ENCODE measurements around the gene ARHGEF7.

ARHGEF7 gene

DNA sequence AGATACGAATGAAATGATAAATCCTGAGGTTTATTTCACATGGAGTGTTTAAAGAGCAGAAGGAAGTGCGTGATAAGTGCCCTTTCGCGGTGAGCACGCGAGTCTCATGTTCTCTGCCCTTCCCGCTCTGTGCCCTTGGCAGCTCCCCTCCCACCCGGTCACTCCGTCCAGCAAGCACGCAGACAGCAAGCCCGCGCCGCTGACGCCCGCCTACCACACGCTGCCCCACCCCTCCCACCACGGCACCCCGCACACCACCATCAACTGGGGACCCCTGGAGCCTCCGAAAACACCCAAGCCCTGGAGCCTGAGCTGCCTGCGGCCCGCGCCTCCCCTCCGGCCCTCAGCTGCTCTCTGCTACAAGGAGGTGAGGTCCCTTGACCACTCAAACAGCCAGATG, 167.9 kb downstream of the ARHGEF7 start:
- peaks cover 71% of the 10 kb centered on the region for H3K36me3 ChIP-seq (replicated peaks; ENCODE audit: low read depth, low read length)
- no peaks in the 10 kb centered on the region for H3K27me3 ChIP-seq (ENCODE audit: low read depth, low read length)
- no peak overlapping the region for H3K9ac ChIP-seq (ENCODE audit: low read length)
- no peaks in the 10 kb centered on the region for H3K79me2 ChIP-seq (ENCODE audit: low read length)
- H3K27ac ChIP-seq (ENCODE audit: low read length), result no peak overlapping the region
- no peak for TF ChIP-seq CTCF (IDR thresholded peaks at IDR 0.05; ENCODE audit: low read depth, low read length)
- TF ChIP-seq EZH2phosphoT487 (IDR thresholded peaks at IDR 0.05; ENCODE audit: low read depth), result no peak
- no peaks in the 10 kb centered on the region for H3K4me1 ChIP-seq (ENCODE audit: low read length)
- H3K9me3 ChIP-seq (ENCODE audit: insufficient read depth, low read length), result no peaks in the 10 kb centered on the region
- H3K4me3 ChIP-seq (ENCODE audit: low read length), result no peak overlapping the region
- no peaks in the 10 kb centered on the region for H4K20me1 ChIP-seq (ENCODE audit: insufficient read depth, low read length)
- no peak overlapping the region for H3K4me2 ChIP-seq (ENCODE audit: low read length)
- H2AFZ ChIP-seq (ENCODE audit: low read depth, low read length), result no peak overlapping the region

DNA sequence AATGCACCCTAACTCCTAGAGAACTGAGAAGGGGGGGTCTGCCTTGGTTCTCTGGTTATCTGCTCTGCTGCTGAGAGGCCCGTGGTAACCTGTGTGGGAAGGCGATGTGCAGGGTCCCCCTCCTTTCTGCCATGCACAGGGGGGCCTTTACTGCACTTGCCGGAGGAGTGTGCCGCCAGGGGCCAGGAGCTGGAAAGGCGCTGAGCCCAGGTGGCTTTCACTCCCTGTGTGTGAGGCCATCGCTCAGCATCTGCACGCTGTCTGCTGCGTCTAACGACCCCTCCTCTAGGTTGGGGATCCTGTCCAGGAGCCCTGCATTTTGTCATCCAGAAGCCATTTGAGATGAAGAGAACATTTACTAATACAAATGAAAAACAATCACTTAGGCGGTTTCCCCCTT, 168.3 kb downstream of the ARHGEF7 start:
- Histone ChIP-seq H3K9me3 (ENCODE audit: insufficient read depth, low read length) (no peaks in the 10 kb centered on the region), H3K9ac (ENCODE audit: low read length) (no peak overlapping the region), H3K79me2 (ENCODE audit: low read length) (no peaks in the 10 kb centered on the region), H3K27ac (ENCODE audit: low read length) (no peak overlapping the region), H3K27me3 (ENCODE audit: low read depth, low read length) (no peaks in the 10 kb centered on the region), H3K4me3 (ENCODE audit: low read length) (no peak overlapping the region), H3K4me1 (ENCODE audit: low read length) (no peaks in the 10 kb centered on the region), H4K20me1 (ENCODE audit: insufficient read depth, low read length) (no peaks in the 10 kb centered on the region), H3K36me3 (replicated peaks; ENCODE audit: low read depth, low read length) (peaks cover 71% of the 10 kb centered on the region), H2AFZ (ENCODE audit: low read depth, low read length) (no peak overlapping the region), H3K4me2 (ENCODE audit: low read length) (no peak overlapping the region)
- TF ChIP-seq CTCF (IDR thresholded peaks at IDR 0.05; ENCODE audit: low read depth, low read length) (no peak), EZH2phosphoT487 (IDR thresholded peaks at IDR 0.05; ENCODE audit: low read depth) (no peak)

GRCh38 chr13:111283991-111284390, 168.9 kb downstream of the ARHGEF7 start:
- H3K36me3 ChIP-seq (replicated peaks; ENCODE audit: low read depth, low read length), result peaks cover 68% of the 10 kb centered on the region
- H4K20me1 ChIP-seq (ENCODE audit: insufficient read depth, low read length), result no peaks in the 10 kb centered on the region
- no peaks in the 10 kb centered on the region for H3K27me3 ChIP-seq (ENCODE audit: low read depth, low read length)
- no peaks in the 10 kb centered on the region for H3K79me2 ChIP-seq (ENCODE audit: low read length)
- H3K4me2 ChIP-seq (ENCODE audit: low read length), result no peak overlapping the region
- no peak overlapping the region for H2AFZ ChIP-seq (ENCODE audit: low read depth, low read length)
- H3K9me3 ChIP-seq (ENCODE audit: insufficient read depth, low read length), result no peaks in the 10 kb centered on the region
- TF ChIP-seq CTCF (IDR thresholded peaks at IDR 0.05; ENCODE audit: low read depth, low read length) (no peak), EZH2phosphoT487 (IDR thresholded peaks at IDR 0.05; ENCODE audit: low read depth) (no peak)
- H3K4me3 ChIP-seq (ENCODE audit: low read length), result no peak overlapping the region
- no peak overlapping the region for H3K9ac ChIP-seq (ENCODE audit: low read length)
- H3K4me1 ChIP-seq (ENCODE audit: low read length), result no peaks in the 10 kb centered on the region
- no peak overlapping the region for H3K27ac ChIP-seq (ENCODE audit: low read length)

GRCh38 chr13:111284565-111284964, 169.5 kb downstream of the ARHGEF7 start:
- H4K20me1 ChIP-seq (ENCODE audit: insufficient read depth, low read length), result no peaks in the 10 kb centered on the region
- no peaks in the 10 kb centered on the region for H3K9me3 ChIP-seq (ENCODE audit: insufficient read depth, low read length)
- H3K27me3 ChIP-seq (ENCODE audit: low read depth, low read length), result no peaks in the 10 kb centered on the region
- no peak overlapping the region for H2AFZ ChIP-seq (ENCODE audit: low read depth, low read length)
- H3K4me1 ChIP-seq (ENCODE audit: low read length), result no peaks in the 10 kb centered on the region
- no peak overlapping the region for H3K27ac ChIP-seq (ENCODE audit: low read length)
- peaks cover 72% of the 10 kb centered on the region for H3K36me3 ChIP-seq (replicated peaks; ENCODE audit: low read depth, low read length)
- H3K4me3 ChIP-seq (ENCODE audit: low read length), result no peak overlapping the region
- H3K9ac ChIP-seq (ENCODE audit: low read length), result no peak overlapping the region
- H3K79me2 ChIP-seq (ENCODE audit: low read length), result no peaks in the 10 kb centered on the region
- TF ChIP-seq CTCF (IDR thresholded peaks at IDR 0.05; ENCODE audit: low read depth, low read length) (no peak), EZH2phosphoT487 (IDR thresholded peaks at IDR 0.05; ENCODE audit: low read depth) (no peak)
- no peak overlapping the region for H3K4me2 ChIP-seq (ENCODE audit: low read length)

Data from OCI-LY3 (cell line).